Measurements from ENCODE around the gene FRMD4B. TPM values are rescaled to one million over a fixed set of nuclear protein-coding genes. Genes with fewer than 3 reads are reported as not detected.

Gene FRMD4B
- 140 to 149 TPM (median 148 TPM) in 3 replicates for total RNA-seq

DNA sequence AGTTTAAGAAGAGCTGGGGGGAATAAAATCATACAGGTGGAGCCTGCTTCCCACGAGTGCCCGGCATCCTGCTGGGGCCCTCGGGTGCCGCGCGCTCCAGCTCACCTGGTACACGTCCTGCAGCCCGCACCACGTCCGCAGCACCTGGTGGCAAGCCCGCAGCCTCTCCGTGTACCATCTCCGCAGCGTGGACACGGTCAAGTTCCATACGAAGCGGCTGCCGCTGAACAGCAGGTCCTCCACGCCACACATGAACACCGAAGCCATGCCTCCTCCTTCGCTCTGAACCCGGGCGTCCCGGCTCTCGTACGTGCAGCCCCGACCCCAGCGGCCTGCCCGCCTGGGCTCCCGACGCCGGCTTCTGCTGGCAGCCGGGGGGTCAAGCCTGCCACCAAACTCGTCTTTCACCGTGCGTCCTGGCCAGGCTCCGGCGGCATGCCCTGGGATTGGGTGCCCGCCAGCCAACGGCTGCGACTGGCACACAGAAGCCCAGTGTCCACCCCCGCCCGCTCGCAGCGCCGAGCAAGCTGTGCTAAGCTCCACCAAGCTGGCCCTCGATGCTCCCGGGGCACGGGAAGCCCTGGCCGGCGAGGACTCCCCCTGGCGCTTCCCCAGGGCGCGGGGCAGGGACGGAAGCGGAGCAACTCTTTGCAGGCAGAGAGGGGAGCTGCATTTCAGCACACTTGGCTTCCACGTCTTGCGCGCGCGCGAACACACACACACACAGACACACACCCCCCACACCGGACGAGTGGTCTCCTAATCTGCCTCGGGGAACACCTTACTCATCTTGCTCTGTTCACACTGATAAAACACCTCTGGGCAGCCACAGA is at the start of gene FRMD4B:
Gene FRMD4B (minus strand): TSS at position 366 of the 833 bp plus-strand sequence. CDS start 99 bp downstream, at position 267.
- no peaks in the 10 kb centered on the region for H3K9me3 Mint-ChIP-seq
- H3K27me3 Mint-ChIP-seq (ENCODE audit: low read depth), result peaks cover 82% of the 10 kb centered on the region
- H3K27ac Mint-ChIP-seq, result no peak within 1 kb of the TSS
- peaks cover 18% of the 10 kb centered on the region for H3K4me1 Mint-ChIP-seq
- no peaks in the 10 kb centered on the region for H3K36me3 Mint-ChIP-seq
- TF ChIP-seq, protein P1, sequence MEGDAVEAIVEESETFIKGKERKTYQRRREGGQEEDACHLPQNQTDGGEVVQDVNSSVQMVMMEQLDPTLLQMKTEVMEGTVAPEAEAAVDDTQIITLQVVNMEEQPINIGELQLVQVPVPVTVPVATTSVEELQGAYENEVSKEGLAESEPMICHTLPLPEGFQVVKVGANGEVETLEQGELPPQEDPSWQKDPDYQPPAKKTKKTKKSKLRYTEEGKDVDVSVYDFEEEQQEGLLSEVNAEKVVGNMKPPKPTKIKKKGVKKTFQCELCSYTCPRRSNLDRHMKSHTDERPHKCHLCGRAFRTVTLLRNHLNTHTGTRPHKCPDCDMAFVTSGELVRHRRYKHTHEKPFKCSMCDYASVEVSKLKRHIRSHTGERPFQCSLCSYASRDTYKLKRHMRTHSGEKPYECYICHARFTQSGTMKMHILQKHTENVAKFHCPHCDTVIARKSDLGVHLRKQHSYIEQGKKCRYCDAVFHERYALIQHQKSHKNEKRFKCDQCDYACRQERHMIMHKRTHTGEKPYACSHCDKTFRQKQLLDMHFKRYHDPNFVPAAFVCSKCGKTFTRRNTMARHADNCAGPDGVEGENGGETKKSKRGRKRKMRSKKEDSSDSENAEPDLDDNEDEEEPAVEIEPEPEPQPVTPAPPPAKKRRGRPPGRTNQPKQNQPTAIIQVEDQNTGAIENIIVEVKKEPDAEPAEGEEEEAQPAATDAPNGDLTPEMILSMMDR (IDR thresholded peaks at IDR 0.05; ENCODE audit: unreplicated experiment), result no peak
- H3K4me3 Mint-ChIP-seq, result peak within 1 kb of the TSS; percentile 66
- peak in 1 of 2 experiments; percentile 52 for DNase-seq (ENCODE audit: low spot score in 2 of 2, unreplicated experiment in 2 of 2)

DNA sequence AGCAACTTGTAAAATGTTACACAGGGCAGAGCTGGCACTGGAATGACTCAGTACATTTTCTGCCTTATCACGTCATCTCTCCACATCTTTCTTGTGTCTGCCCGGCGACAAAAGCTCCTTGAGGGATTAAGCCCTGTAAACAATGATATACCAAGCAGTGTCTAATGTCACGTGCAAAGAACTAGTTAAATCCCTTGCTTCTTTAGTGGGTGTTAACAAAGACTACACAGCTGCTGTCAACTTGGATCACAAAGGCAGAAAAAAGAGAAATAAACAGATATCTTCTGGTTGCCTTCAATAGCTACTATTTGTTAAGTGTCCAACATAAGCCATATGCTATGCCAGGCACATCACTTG is 48.1 kb upstream of the FRMD4B start:
- no peak overlapping the region for H3K4me3 Mint-ChIP-seq
- H3K9me3 Mint-ChIP-seq, result no peaks in the 10 kb centered on the region
- H3K4me1 Mint-ChIP-seq, result peaks cover 23% of the 10 kb centered on the region
- no peaks in the 10 kb centered on the region for H3K27me3 Mint-ChIP-seq (ENCODE audit: low read depth)
- H3K36me3 Mint-ChIP-seq, result no peaks in the 10 kb centered on the region
- DNase-seq (ENCODE audit: low spot score in 2 of 2, unreplicated experiment in 2 of 2), result no peak
- TF ChIP-seq, protein P1 (IDR thresholded peaks at IDR 0.05; ENCODE audit: unreplicated experiment), result no peak
- H3K27ac Mint-ChIP-seq, result no peak overlapping the region

DNA sequence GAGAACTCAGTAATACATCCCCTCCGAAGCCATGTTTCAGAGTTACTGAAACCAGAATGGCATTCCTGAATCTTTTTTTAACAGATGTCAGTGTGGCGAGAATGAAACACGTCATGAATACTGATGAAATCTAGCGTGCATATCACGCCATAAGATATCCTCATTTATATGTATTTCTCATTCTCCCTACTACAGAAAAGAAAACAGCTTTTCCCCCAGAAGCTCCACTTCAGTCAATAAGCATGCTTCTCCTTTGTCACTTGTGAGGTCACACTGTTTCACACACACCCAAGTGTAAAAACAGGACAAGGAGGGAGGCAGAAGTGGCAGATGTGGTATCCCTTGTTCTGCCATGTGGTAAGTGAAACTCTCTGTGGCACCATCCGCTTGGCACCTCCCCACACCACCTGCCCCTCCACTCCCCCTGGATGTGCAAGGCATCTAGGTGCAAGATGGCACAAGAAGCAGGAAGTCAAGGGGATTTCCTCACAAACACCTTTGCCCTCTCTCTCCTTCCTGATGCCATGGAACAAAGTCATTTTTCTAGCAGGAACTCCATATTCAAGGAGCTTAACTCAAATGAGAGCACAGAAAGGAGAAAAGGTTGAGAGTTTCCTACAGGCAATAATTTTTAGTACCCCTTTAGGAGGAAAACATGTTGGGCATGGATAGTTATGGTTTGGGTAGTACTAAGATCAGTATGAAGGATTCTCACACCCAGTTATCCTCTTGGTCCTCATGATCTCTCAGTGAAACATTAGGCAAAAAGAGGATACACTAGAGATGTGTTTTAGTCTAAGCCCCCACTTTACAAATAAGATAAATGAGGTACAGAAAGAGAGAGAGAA is 47.5 kb upstream of the FRMD4B start:
- Mint-ChIP-seq H3K9me3 (no peaks in the 10 kb centered on the region), H3K36me3 (no peaks in the 10 kb centered on the region), H3K27me3 (ENCODE audit: low read depth) (no peaks in the 10 kb centered on the region), H3K4me1 (peaks cover 23% of the 10 kb centered on the region), H3K27ac (no peak overlapping the region), H3K4me3 (no peak overlapping the region)
- TF ChIP-seq, protein P1 (IDR thresholded peaks at IDR 0.05; ENCODE audit: unreplicated experiment), result no peak
- DNase-seq (ENCODE audit: low spot score in 2 of 2, unreplicated experiment in 2 of 2), result no peak

DNA sequence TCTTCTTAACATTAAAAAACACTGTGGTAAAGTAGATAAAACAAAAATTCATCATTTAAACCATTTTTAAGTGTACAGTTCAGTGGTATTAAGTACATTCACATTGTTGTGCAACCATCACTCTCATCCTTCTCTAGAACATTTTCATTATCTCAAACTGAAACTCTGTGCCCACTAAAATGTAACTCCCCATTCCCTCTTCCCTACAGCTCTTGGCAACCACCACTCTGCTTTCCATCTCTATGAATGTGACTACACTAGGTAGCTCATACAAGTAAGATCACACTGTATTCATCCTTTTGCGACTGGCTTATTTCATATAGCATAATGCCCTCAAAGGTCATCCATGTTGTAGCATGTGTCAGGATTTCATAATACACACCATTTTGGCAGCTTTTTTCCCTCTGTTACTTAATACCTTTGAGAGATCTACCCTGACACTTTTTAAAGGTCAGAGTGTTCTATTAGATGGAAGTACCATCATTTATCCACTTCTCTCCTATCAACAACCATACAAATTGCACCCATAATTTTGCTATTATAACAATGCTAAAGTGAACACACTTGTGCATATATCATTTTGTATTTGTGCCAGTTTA is 42.9 kb upstream of the FRMD4B start:
- no peaks in the 10 kb centered on the region for H3K27me3 Mint-ChIP-seq (ENCODE audit: low read depth)
- TF ChIP-seq, protein P1 (IDR thresholded peaks at IDR 0.05; ENCODE audit: unreplicated experiment), result no peak
- H3K4me1 Mint-ChIP-seq, result peaks cover 21% of the 10 kb centered on the region
- no peak for DNase-seq (ENCODE audit: low spot score in 2 of 2, unreplicated experiment in 2 of 2)
- H3K27ac Mint-ChIP-seq, result no peak overlapping the region
- H3K4me3 Mint-ChIP-seq, result no peak overlapping the region
- H3K9me3 Mint-ChIP-seq, result no peaks in the 10 kb centered on the region
- no peaks in the 10 kb centered on the region for H3K36me3 Mint-ChIP-seq

DNA sequence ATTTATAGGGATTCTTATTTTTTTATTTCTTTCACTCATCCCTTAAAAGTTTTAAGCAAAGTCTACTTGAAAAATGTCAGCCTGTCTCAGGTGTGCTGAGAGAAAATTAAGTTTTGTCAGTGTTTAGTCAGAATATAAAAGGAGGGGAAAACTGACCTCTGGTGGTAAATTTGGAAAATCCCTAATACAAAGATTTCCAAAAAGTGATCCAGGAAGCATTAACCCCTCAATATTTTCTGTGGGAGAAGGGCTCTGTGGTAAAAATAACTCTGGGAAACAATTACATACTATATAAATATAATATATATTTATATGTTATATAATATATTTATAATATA is 41.0 kb upstream of the FRMD4B start:
- H3K36me3 Mint-ChIP-seq, result no peaks in the 10 kb centered on the region
- H3K27me3 Mint-ChIP-seq (ENCODE audit: low read depth), result no peaks in the 10 kb centered on the region
- no peak for DNase-seq (ENCODE audit: low spot score in 2 of 2, unreplicated experiment in 2 of 2)
- H3K4me1 Mint-ChIP-seq, result peaks cover 4% of the 10 kb centered on the region
- TF ChIP-seq, protein P1 (IDR thresholded peaks at IDR 0.05; ENCODE audit: unreplicated experiment), result peak; percentile 21
- no peaks in the 10 kb centered on the region for H3K9me3 Mint-ChIP-seq
- H3K27ac Mint-ChIP-seq, result no peak overlapping the region
- no peak overlapping the region for H3K4me3 Mint-ChIP-seq

All from mesothelial cell of epicardium (in vitro differentiated cells).